Middle frontal gyrus (tissue), 1 donor: ENCODE results near the gene SCAF11.
A peak's percentile ranks its signal among the peaks of the same experiment; 100 is the strongest.
"Not testable (repeated sequence)": the region's sequence is repeated elsewhere in the genome, so short reads cannot be mapped to it uniquely, and the experiment has no call there.

ENCODE experiments used
- DNase-seq: peaks from one replicate; pipeline ENCODE4 v3.0.0-alpha.2; 2015; ENCODE audit warnings: low spot score; ENCODE audit errors: extremely low spot score

SCAF11 gene

GRCh38 chr12:45990468-45991283 lies at the start of gene SCAF11:
SCAF11 (minus strand) TSS chr12:45990574; CDS start chr12:45964167, 26,407 bp downstream.
- peak; percentile 100 for DNase-seq

GRCh38 chr12:46037066-46037465 lies 46.7 kb upstream of the SCAF11 start:
- not testable (repeated sequence) for DNase-seq

- DNase-seq: no peak
Observed at GRCh38 chr12:46027172-46027571, 36.8 kb upstream of the SCAF11 start.

- DNase-seq: no peak
Observed at GRCh38 chr12:46024099-46024498, 33.7 kb upstream of the SCAF11 start.

- DNase-seq: no peak
Observed at GRCh38 chr12:46020768-46021167, 30.4 kb upstream of the SCAF11 start.

GRCh38 chr12:46018712-46019111 lies 28.3 kb upstream of the SCAF11 start:
- not testable (repeated sequence) for DNase-seq

- not testable (repeated sequence) for DNase-seq
Observed at GRCh38 chr12:46017866-46018375, 27.5 kb upstream of the SCAF11 start.

- no peak for DNase-seq
Observed at GRCh38 chr12:46005823-46006222, 15.4 kb upstream of the SCAF11 start.

GRCh38 chr12:46005151-46005797 lies 14.9 kb upstream of the SCAF11 start:
- no peak for DNase-seq

- DNase-seq: no peak
Observed at GRCh38 chr12:46004715-46005114, 14.3 kb upstream of the SCAF11 start.

- not testable (repeated sequence) for DNase-seq
Observed at GRCh38 chr12:46000076-46000475, 9.7 kb upstream of the SCAF11 start.

GRCh38 chr12:45994736-45995135 lies 4.4 kb upstream of the SCAF11 start:
- no peak for DNase-seq

GRCh38 chr12:45991284-45992249 lies 1.2 kb upstream of the SCAF11 start:
- peak; percentile 33 for DNase-seq

GRCh38 chr12:45989721-45990467 lies 480 bp downstream of the SCAF11 start:
- peak; percentile 69 for DNase-seq

- no peak for DNase-seq
Observed at GRCh38 chr12:45989287-45989686, 1.1 kb downstream of the SCAF11 start.

GRCh38 chr12:45988264-45988663 lies 2.1 kb downstream of the SCAF11 start:
- no peak for DNase-seq

GRCh38 chr12:45987340-45987727 lies 3.0 kb downstream of the SCAF11 start:
- DNase-seq: no peak

GRCh38 chr12:45986641-45987339 lies 3.6 kb downstream of the SCAF11 start:
- DNase-seq: no peak

- no peak for DNase-seq
Observed at GRCh38 chr12:45981075-45981837, 9.1 kb downstream of the SCAF11 start.
